ENCODE data around the gene CPNE5.

The CPNE5 gene

DNA sequence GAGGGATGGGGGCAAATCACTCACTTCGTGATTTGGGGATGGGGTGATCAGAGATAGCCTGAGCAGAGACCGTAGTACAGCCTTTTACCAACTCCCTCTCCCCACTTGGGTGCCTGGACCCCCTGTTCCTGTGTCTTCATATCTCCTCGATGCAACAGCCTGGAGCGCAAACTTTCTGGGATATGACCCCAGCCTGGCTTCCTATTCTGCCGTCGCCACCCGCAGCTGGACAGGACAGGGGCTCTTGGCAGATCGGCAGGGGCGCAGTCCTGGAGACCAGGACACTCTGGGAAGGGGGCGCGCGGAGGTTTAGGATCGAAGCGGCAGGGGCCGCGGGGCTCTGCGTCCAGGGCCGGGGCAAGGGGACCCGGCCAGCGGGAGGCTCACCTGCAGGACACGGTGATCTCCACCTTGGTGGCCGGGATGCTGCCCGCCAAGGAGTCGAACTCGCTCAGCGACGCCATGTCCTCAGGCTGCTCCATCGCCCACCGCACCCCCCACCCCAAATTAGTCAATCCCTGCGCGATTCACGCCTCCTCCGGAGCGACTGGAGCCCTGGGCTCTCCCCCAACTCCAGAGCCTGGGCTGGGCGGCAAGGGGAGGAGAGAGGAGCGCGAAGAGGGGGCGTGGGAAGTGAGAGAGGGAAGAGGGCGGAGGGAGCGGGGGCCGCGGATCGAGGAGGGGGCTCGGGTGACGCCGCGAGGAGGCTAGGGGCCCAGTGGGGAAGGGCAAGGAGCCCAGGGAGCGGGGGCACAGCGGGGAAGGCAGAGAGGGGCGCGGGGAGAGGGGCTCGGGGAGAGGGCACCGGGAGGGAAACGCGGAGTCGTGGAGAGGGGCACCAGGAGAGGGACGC, at the start of gene CPNE5:
CPNE5 (minus strand) TSS at position 549 of the 853 bp plus-strand sequence; CDS start at position 482, 67 bp downstream.
- Histone ChIP-seq H3K27ac (ENCODE audit: poor library complexity, severe bottlenecking) (no peak within 1 kb of the TSS), H3K9me3 (ENCODE audit: severe bottlenecking) (no peaks in the 10 kb centered on the region), H3K27me3 (ENCODE audit: insufficient read depth, poor library complexity, severe bottlenecking) (peaks cover 22% of the 10 kb centered on the region), H3K4me3 (ENCODE audit: severe bottlenecking) (peak within 1 kb of the TSS; percentile 39), H3K4me1 (ENCODE audit: insufficient read depth, poor library complexity, severe bottlenecking) (no peaks in the 10 kb centered on the region), H3K36me3 (ENCODE audit: low read depth) (no peaks in the 10 kb centered on the region)
- TF ChIP-seq, protein P1, sequence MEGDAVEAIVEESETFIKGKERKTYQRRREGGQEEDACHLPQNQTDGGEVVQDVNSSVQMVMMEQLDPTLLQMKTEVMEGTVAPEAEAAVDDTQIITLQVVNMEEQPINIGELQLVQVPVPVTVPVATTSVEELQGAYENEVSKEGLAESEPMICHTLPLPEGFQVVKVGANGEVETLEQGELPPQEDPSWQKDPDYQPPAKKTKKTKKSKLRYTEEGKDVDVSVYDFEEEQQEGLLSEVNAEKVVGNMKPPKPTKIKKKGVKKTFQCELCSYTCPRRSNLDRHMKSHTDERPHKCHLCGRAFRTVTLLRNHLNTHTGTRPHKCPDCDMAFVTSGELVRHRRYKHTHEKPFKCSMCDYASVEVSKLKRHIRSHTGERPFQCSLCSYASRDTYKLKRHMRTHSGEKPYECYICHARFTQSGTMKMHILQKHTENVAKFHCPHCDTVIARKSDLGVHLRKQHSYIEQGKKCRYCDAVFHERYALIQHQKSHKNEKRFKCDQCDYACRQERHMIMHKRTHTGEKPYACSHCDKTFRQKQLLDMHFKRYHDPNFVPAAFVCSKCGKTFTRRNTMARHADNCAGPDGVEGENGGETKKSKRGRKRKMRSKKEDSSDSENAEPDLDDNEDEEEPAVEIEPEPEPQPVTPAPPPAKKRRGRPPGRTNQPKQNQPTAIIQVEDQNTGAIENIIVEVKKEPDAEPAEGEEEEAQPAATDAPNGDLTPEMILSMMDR (IDR thresholded peaks at IDR 0.05; ENCODE audit: poor library complexity, severe bottlenecking), result no peak
- ATAC-seq (ENCODE audit: low read depth), result peak; percentile 30; the same call in 1 of the 3 replicates
- DNase-seq (ENCODE audit: low spot score), result no peak

DNA sequence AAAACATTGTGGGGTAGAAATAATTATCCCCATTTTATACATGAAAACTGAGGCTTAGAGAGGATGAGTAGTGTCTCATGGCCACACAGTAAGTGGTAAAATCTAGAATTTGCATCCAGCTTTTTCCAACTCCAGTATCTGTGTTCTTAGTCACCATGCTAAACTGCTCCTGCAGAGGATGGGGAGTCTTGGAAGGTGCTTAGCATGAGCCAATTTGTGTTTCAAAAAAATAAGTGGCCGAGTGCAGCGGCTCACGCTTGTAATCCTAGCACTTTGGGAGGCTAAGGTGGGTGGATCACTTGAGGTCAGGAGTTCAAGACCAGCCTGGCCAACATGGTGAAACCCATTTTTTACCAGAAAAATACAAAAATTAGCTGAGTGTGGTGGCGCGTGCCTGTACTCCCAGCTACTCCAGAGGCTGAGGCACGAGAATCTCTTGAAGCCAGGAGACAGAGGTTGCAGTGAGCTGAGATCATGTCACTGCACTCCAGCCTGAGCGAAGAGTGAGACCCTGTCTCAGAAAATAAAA, 48.9 kb upstream of the CPNE5 start:
- DNase-seq (ENCODE audit: low spot score) (no peak), ATAC-seq (ENCODE audit: low read depth) (no peak)
- H3K4me3 ChIP-seq (ENCODE audit: severe bottlenecking), result no peak overlapping the region
- H3K9me3 ChIP-seq (ENCODE audit: severe bottlenecking), result no peaks in the 10 kb centered on the region
- TF ChIP-seq, protein P1 (IDR thresholded peaks at IDR 0.05; ENCODE audit: poor library complexity, severe bottlenecking), result no peak
- peaks cover 2% of the 10 kb centered on the region; the same call in 1 of the 2 replicates for H3K36me3 ChIP-seq (ENCODE audit: low read depth)
- H3K27ac ChIP-seq (ENCODE audit: poor library complexity, severe bottlenecking), result no peak overlapping the region
- H3K27me3 ChIP-seq (ENCODE audit: insufficient read depth, poor library complexity, severe bottlenecking), result no peaks in the 10 kb centered on the region
- peaks cover 2% of the 10 kb centered on the region for H3K4me1 ChIP-seq (ENCODE audit: insufficient read depth, poor library complexity, severe bottlenecking)

DNA sequence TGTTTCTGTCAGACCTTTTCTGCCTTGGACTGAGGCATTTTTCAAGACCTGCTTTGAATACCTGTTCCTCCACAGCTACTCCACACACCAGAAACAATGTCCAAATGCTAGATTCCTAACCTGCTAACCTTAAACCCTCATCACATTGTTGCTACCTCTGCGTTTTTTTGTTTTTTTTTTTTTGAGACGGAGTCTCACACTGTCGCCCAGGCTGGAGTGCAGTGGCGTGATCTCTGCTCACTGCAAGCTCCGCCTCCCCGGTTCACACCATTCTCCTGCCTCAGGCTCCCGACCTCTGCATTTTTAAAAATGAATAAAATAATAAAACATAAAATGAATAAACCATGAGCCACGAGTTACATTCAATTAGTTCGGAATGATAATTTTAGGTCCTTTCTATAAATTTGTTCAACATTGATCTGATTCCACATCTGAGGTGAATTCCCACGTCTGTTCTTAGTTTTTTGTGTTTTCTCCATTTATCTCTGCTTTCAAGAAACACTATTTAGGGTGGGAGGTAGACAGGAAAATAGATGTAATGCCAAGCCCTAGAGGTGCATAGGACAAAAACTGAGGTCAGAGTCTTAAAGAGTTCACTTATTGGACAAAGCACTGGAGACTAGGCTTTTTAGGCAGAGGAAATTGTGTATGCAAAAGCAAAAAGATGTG, 47.8 kb upstream of the CPNE5 start:
- Histone ChIP-seq H3K27me3 (ENCODE audit: insufficient read depth, poor library complexity, severe bottlenecking) (no peaks in the 10 kb centered on the region), H3K36me3 (ENCODE audit: low read depth) (no peaks in the 10 kb centered on the region; the same call in 1 of the 2 replicates), H3K27ac (ENCODE audit: poor library complexity, severe bottlenecking) (no peak overlapping the region), H3K4me3 (ENCODE audit: severe bottlenecking) (peak overlapping the region; percentile 61), H3K4me1 (ENCODE audit: insufficient read depth, poor library complexity, severe bottlenecking) (peaks cover 2% of the 10 kb centered on the region), H3K9me3 (ENCODE audit: severe bottlenecking) (no peaks in the 10 kb centered on the region)
- TF ChIP-seq, protein P1 (IDR thresholded peaks at IDR 0.05; ENCODE audit: poor library complexity, severe bottlenecking), result no peak
- ATAC-seq (ENCODE audit: low read depth) (no peak), DNase-seq (ENCODE audit: low spot score) (no peak)

DNA sequence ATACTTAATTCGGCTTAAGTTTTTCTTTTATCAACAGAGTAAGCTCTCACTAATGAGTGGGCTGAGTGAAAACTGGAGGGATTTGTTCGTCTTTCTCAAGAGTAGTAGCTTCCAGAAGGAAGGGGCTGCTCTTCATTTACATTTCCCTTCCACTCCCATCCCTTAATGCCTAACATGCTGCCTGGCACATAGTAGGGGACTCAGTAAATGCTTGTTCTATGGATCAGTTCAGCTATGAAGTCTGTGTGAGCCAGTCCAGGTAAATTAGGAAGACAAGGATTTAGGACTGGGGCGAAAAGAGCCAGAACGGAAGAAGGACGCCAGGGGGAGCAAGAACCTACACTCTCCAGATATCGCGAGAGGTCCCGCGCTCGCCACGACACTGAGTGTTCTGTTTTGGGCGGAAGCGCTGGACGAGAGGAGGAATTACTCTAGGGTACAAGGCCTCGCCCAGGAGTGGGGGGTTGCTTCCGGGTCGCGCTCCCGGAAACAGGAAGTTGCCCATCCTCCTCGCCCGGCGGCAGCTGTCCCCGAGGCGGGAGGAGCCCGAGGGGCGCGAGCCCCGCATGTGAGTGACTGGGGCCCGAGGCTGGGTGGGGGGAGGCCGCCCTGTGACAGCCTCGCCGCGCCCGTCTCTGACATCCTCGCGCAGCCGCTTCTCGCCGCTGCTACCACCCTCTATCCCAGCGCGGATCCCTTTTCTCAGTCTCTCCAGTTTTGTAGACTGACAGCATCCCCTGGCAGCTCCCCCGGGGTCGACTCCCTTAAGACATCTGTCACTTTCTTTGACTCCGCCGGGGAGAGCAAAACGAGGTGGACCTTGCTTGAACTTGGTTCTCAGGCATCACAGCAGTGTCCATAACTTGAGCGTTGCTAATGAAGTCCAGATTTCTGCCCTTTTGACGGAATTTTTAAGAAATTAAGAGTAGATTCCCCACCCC, 46.5 kb upstream of the CPNE5 start, which contains the start of gene C6orf89:
C6orf89 (plus strand) TSS at position 492 of the 941 bp plus-strand sequence. CDS start 13,493 bp downstream, outside the sequence.
- H3K9me3 ChIP-seq (ENCODE audit: severe bottlenecking), result peaks cover 2% of the 10 kb centered on the region
- H3K4me1 ChIP-seq (ENCODE audit: insufficient read depth, poor library complexity, severe bottlenecking), result peaks cover 2% of the 10 kb centered on the region
- H3K4me3 ChIP-seq (ENCODE audit: severe bottlenecking), result peak within 1 kb of the TSS; percentile 61
- no peaks in the 10 kb centered on the region for H3K36me3 ChIP-seq (ENCODE audit: low read depth)
- DNase-seq (ENCODE audit: low spot score), result peak; percentile 97
- peak within 1 kb of the TSS; percentile 26 for H3K27ac ChIP-seq (ENCODE audit: poor library complexity, severe bottlenecking)
- TF ChIP-seq, protein P1 (IDR thresholded peaks at IDR 0.05; ENCODE audit: poor library complexity, severe bottlenecking), result peak; percentile 90
- no peaks in the 10 kb centered on the region for H3K27me3 ChIP-seq (ENCODE audit: insufficient read depth, poor library complexity, severe bottlenecking)
- peak; percentile 99 for ATAC-seq (ENCODE audit: low read depth)

Measured in RWPE2 (cell line).